Gastroesophageal sphincter (tissue), 3 donors: ENCODE data around the gene MED23.

Experiments
- EP300 ChIP-seq: sonication (generic); formaldehyde crosslinking; IDR thresholded peaks from one replicate; pipeline ENCODE4 v1.6.1; 2017; ENCODE audit warnings: antibody characterized with exemption, mild to moderate bottlenecking
- POLR2A ChIP-seq, 2 donors: fragments of 450-650 bp; IDR thresholded peaks; one replicate each; pipeline ENCODE4 v1.6.1; 2017; ENCODE audit warnings: antibody characterized with exemption in 2 of 2, mild to moderate bottlenecking in 2 of 2, moderate library complexity in 1 of 2
- POLR2AphosphoS5 ChIP-seq: sonication (generic); formaldehyde crosslinking; IDR thresholded peaks from one replicate; pipeline ENCODE4 v1.6.1; 2017; ENCODE audit warnings: antibody characterized with exemption
- TF ChIP-seq, protein P1 (sequence below), 4 experiments: fragments of 200-600 bp in 2 of 4; fragments of 450-650 bp in 2 of 4; sonication (generic) in 1 of 4; IDR thresholded peaks; one replicate each; pipeline ENCODE4 v1.5.1; 2017 to 2019; ENCODE audit warnings: antibody characterized with exemption in 4 of 4, mild to moderate bottlenecking in 2 of 4, moderate library complexity in 2 of 4

DNA sequence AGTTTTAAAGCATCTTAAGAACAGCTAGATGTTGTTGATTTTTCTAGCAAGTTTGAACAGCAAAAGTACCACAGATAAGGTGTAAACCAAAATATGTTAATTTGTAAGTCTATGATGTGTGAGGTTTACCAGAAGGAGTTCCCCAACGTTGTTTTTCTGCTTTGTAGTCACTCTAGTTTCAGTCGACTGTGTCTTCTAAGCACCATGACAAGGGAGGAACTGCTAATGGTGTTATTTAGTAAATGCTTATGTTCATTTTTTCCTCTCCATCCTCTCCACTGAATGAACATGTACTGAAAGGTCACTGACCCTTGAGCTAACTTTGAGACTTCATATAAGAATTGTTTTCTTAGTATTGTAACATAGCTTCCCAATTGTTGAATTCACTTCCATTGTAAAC lies 12.1 kb upstream of the MED23 start:
- TF ChIP-seq, protein P1, sequence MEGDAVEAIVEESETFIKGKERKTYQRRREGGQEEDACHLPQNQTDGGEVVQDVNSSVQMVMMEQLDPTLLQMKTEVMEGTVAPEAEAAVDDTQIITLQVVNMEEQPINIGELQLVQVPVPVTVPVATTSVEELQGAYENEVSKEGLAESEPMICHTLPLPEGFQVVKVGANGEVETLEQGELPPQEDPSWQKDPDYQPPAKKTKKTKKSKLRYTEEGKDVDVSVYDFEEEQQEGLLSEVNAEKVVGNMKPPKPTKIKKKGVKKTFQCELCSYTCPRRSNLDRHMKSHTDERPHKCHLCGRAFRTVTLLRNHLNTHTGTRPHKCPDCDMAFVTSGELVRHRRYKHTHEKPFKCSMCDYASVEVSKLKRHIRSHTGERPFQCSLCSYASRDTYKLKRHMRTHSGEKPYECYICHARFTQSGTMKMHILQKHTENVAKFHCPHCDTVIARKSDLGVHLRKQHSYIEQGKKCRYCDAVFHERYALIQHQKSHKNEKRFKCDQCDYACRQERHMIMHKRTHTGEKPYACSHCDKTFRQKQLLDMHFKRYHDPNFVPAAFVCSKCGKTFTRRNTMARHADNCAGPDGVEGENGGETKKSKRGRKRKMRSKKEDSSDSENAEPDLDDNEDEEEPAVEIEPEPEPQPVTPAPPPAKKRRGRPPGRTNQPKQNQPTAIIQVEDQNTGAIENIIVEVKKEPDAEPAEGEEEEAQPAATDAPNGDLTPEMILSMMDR (IDR thresholded peaks at IDR 0.05) = no peak
- no peak for TF ChIP-seq EP300
- no peak for TF ChIP-seq POLR2A (IDR thresholded peaks at IDR 0.05)
- no peak for TF ChIP-seq POLR2AphosphoS5
